ENCODE results near the gene NTNG1.

Gene NTNG1

GRCh38 chr1:107524301-107524700, 383.5 kb downstream of the NTNG1 start:
- DNase-seq = no peak

- no peak for DNase-seq
These were observed 384.3 kb downstream of the NTNG1 start for GRCh38 chr1:107525145-107525544.

- DNase-seq = no peak
These were observed 385.1 kb downstream of the NTNG1 start for GRCh38 chr1:107525961-107526360.

DNA sequence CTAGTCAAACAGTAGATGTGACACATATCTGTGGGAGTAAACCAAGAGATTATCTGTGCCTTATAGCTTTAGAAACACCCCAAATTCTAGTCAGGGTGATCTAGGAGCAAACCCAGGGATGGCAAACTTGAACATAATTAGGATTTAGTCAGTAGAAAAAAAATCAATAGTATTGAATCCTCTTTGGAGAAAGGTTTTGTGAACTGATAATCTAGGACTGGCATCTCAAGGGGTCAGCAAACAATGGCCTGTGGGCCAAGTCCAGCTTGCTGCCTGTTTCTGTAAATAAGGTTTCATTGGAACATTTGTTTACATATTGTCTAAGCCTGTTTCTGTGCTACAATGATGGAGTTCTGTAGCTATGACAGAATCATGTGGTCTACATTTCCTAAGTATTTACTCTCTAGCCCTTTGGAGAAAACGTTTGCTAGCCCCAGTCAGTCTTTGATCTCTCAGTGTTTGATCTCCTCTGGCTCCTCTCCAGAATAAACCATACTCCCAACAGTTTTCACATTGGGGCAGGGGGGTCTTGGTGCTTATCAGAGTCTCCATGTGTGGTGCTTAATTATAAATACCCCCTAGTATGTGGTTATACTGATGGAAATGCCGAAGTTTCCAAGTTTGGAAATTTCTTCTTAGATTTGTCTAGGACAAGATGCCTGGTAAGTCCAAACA, 385.8 kb downstream of the NTNG1 start:
- DNase-seq = no peak

DNA sequence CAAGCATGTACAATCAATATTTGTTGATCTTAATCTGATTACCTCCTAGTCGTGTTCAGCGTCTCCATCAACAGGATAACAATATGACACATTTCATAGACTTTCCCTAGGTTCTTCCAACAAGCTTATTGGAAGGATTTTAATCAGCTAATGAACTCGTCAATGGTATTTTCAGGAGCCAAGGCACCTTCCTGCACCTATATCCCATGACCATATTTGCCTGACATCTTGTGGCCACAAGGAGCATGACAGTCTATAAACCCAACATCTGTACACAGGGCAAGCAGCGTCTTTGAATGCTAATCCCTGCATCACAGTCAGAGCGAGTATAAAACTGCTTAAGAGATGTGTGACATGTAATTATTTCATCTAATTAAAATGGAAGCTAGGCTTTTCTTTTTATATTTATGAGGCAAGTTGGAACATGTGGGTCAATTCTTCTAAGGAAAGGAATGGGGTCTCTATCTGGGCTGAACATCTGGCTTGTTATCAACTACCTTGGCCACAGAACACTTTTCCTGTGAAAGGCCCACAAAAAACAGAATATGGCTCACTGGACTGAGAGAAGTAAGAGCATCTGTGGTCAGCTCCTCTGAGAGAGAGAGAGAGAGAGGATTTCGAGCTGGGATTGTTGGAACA, 388.8 kb downstream of the NTNG1 start:
- DNase-seq = no peak

- no peak for DNase-seq
These were observed 389.7 kb downstream of the NTNG1 start for GRCh38 chr1:107530543-107530942.

DNA sequence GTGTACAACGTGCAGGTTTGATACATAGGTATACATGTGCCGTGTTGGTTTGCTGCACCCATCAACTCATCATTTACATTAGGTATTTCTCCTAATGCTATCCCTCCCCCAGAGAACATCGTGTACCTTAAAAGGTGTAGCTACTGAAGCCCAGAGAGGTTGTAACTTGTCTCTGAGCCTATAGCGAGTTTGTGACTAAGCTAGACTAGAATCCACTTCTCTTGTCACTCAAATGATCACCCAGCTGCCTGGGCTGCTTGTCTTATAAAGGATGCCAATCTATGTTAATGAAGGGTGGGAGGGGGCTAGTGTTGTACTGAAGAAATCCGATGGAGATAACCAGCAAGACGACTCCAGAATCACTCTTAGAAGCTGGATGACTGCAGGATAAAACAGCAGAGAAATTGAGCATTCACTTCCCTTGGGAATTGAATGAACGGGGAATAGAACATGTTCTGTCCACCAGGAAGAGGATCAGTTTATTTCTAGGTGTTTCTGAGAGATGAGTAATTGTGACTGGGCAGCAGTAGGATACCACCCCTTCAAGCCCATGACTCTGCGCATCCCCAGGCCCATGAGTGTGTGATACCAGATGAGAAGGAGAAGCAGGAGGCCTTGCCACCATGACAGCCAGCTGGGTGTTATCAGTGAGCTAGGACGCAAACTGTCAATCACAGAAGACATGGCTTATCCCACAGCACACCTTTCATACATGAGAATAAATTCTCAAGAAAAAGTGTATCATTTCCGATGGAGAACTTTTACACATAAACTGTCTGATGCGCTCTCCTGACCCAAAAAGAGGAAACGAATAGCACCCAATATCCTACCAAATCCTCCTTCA, 390.4 kb downstream of the NTNG1 start:
- DNase-seq = no peak

DNA sequence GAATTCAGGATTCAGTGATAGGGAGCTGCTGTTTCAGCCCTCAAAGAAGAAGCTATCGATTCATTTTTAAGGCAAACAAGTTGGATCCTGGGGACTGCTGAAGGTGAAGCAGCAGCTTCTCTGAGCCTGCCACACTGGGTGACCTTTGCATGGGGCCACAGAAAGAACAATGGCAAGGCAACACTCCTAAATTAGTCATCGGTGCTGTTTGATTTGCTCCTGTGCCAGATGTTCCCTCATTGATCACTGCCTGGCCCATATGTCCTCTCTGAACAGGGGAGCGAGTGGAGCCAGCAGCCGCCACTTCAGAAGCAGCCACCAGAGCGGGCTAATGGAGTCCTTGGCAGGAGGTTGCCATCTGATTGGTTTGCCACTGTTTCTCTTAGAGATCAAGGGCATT, 391.5 kb downstream of the NTNG1 start:
- DNase-seq = no peak
